Measurements from ENCODE around the gene SERPINC1.
A peak's percentile ranks its signal among the peaks of the same experiment; 100 is the strongest.

Gene SERPINC1

DNA sequence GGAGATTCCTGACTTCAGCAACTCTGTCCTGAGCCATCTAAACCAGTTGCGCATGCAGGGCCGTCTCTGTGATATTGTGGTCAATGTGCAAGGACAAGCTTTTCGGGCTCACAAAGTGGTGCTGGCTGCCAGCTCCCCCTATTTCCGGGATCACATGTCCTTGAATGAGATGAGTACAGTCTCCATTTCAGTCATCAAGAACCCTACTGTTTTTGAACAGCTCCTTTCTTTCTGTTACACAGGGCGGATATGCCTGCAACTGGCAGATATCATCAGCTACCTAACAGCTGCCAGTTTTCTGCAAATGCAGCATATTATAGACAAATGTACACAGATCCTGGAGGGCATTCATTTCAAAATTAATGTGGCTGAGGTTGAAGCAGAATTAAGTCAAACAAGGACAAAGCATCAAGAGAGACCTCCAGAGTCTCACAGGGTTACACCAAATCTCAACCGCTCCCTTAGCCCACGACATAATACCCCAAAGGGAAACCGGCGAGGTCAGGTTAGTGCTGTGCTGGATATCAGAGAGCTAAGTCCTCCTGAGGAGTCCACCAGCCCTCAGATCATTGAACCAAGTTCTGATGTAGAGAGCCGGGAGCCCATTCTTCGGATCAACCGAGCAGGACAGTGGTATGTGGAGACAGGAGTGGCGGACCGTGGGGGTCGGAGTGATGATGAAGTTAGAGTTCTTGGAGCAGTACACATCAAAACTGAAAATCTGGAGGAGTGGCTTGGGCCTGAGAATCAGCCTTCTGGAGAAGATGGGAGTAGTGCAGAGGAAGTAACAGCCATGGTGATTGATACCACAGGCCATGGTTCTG lies 46.7 kb downstream of the SERPINC1 start:
- no peak overlapping the region for H2AFZ ChIP-seq (ENCODE audit: low read length)
- H4K20me1 ChIP-seq (ENCODE audit: insufficient read depth, low read length) = no peaks in the 10 kb centered on the region
- H3K9me2 ChIP-seq (ENCODE audit: low read depth, low read length) = no peaks in the 10 kb centered on the region
- peak overlapping the region; percentile 77; the same call in 1 of the 2 replicates for H3K9ac ChIP-seq (ENCODE audit: low read length)
- peak overlapping the region; percentile 97 for H3K4me2 ChIP-seq (ENCODE audit: low read length)
- peaks cover 37% of the 10 kb centered on the region for H3K36me3 ChIP-seq (ENCODE audit: insufficient read depth, low read length)
- TF ChIP-seq EZH2 (IDR thresholded peaks at IDR 0.05; ENCODE audit: borderline replicate concordance, low read length) = no peak
- TF ChIP-seq, protein P1, sequence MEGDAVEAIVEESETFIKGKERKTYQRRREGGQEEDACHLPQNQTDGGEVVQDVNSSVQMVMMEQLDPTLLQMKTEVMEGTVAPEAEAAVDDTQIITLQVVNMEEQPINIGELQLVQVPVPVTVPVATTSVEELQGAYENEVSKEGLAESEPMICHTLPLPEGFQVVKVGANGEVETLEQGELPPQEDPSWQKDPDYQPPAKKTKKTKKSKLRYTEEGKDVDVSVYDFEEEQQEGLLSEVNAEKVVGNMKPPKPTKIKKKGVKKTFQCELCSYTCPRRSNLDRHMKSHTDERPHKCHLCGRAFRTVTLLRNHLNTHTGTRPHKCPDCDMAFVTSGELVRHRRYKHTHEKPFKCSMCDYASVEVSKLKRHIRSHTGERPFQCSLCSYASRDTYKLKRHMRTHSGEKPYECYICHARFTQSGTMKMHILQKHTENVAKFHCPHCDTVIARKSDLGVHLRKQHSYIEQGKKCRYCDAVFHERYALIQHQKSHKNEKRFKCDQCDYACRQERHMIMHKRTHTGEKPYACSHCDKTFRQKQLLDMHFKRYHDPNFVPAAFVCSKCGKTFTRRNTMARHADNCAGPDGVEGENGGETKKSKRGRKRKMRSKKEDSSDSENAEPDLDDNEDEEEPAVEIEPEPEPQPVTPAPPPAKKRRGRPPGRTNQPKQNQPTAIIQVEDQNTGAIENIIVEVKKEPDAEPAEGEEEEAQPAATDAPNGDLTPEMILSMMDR (IDR thresholded peaks at IDR 0.05; ENCODE audit: low read length) = no peak
- peaks cover 46% of the 10 kb centered on the region for H3K4me1 ChIP-seq (ENCODE audit: insufficient read depth, low read length, severe bottlenecking)
- H3K27ac ChIP-seq (ENCODE audit: low read depth, low read length, poor library complexity, severe bottlenecking) = peak overlapping the region; percentile 85
- H3K27me3 ChIP-seq (ENCODE audit: insufficient read depth, low read length) = no peaks in the 10 kb centered on the region
- peak overlapping the region; percentile 90 for H3K4me3 ChIP-seq (ENCODE audit: low read depth, low read length, poor library complexity, severe bottlenecking)
- no peaks in the 10 kb centered on the region for H3K9me3 ChIP-seq (ENCODE audit: low read length)
- peaks cover 21% of the 10 kb centered on the region for H3K79me2 ChIP-seq (ENCODE audit: insufficient read depth, low read length)
- H3F3A ChIP-seq (ENCODE audit: insufficient read depth, low read length) = peaks cover 13% of the 10 kb centered on the region; the same call in 1 of the 2 replicates

DNA sequence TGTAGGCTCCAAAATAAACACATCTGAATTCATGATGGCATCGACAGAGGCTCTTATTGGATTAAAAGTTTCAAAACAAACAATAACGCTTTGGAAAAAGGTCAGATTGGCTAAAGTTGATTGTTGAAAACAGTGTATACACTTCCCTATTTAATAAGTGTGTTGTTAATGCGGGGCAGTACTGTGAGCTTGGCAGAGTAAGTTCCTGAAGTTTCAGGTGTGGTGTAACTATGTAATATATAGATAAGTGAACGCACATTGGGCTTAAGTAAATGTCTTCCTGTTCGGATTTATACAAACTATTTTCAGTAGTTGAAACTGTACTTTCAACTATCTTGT lies 48.1 kb downstream of the SERPINC1 start:
- Histone ChIP-seq H3K4me3 (ENCODE audit: low read depth, low read length, poor library complexity, severe bottlenecking) (peak overlapping the region; percentile 90), H3K4me1 (ENCODE audit: insufficient read depth, low read length, severe bottlenecking) (peaks cover 61% of the 10 kb centered on the region), H3K9me2 (ENCODE audit: low read depth, low read length) (no peaks in the 10 kb centered on the region), H3K9ac (ENCODE audit: low read length) (peak overlapping the region; percentile 77), H3K27ac (ENCODE audit: low read depth, low read length, poor library complexity, severe bottlenecking) (peak overlapping the region; percentile 85), H3K36me3 (ENCODE audit: insufficient read depth, low read length) (peaks cover 46% of the 10 kb centered on the region), H3K9me3 (ENCODE audit: low read length) (no peaks in the 10 kb centered on the region), H3K79me2 (ENCODE audit: insufficient read depth, low read length) (peaks cover 21% of the 10 kb centered on the region), H2AFZ (ENCODE audit: low read length) (no peak overlapping the region), H3K27me3 (ENCODE audit: insufficient read depth, low read length) (no peaks in the 10 kb centered on the region), H4K20me1 (ENCODE audit: insufficient read depth, low read length) (no peaks in the 10 kb centered on the region), H3K4me2 (ENCODE audit: low read length) (peak overlapping the region; percentile 97), H3F3A (ENCODE audit: insufficient read depth, low read length) (peaks cover 22% of the 10 kb centered on the region; the same call in 1 of the 2 replicates)
- TF ChIP-seq, protein P1 (IDR thresholded peaks at IDR 0.05; ENCODE audit: low read length) = no peak
- TF ChIP-seq EZH2 (IDR thresholded peaks at IDR 0.05; ENCODE audit: borderline replicate concordance, low read length) = no peak

DNA sequence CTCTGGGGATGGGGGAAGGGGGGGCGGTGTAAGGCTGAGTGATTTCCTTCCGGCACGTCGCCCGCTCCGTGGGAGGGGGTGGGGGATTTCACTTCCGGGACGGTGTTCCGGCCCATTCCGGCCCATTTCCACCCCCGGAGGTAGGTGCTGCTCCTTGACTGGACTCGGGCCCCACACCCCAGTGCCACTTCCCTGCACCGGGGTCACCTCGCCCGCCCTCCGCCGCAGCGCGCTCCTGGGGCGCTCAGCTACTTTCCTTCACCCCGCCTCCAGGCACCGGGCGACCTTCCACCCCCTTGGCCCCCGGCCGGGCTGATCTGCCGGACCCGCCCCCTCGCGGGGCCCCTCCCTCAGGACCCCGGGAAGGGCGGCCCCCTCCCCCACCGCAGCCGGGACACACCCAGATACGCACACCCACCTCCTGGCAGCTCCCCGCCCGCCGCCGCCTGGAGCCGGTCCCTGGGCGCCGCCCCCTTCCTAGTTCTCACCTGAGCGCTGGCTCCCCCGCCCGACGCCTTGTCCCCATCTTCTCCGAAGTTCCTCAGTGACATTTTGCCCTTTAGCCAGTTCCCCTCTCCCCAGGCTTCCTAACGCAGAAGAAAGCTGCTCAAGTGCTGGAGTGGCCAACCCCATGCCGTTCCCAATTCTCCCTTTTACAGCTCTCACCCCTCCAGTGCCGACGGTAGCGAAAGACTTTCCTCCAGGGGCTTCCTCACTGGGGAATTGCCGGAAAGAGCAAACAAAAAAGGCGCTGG lies 48.7 kb downstream of the SERPINC1 start, which contains the start of gene ZBTB37:
Gene ZBTB37 (plus strand): TSS at position 115 of the 755 bp plus-strand sequence. CDS start 1,846 bp downstream, outside the sequence.
- Histone ChIP-seq H3K9me2 (ENCODE audit: low read depth, low read length) (no peaks in the 10 kb centered on the region), H3K79me2 (ENCODE audit: insufficient read depth, low read length) (peaks cover 21% of the 10 kb centered on the region), H3K4me2 (ENCODE audit: low read length) (peak within 1 kb of the TSS; percentile 97), H3K36me3 (ENCODE audit: insufficient read depth, low read length) (peaks cover 47% of the 10 kb centered on the region), H3K4me1 (ENCODE audit: insufficient read depth, low read length, severe bottlenecking) (peaks cover 64% of the 10 kb centered on the region), H3K27me3 (ENCODE audit: insufficient read depth, low read length) (no peaks in the 10 kb centered on the region), H2AFZ (ENCODE audit: low read length) (no peak within 1 kb of the TSS), H3K4me3 (ENCODE audit: low read depth, low read length, poor library complexity, severe bottlenecking) (peak within 1 kb of the TSS; percentile 90), H3K27ac (ENCODE audit: low read depth, low read length, poor library complexity, severe bottlenecking) (peak within 1 kb of the TSS; percentile 85), H3K9ac (ENCODE audit: low read length) (peak within 1 kb of the TSS; percentile 87), H3K9me3 (ENCODE audit: low read length) (no peaks in the 10 kb centered on the region), H3F3A (ENCODE audit: insufficient read depth, low read length) (peaks cover 28% of the 10 kb centered on the region; the same call in 1 of the 2 replicates), H4K20me1 (ENCODE audit: insufficient read depth, low read length) (no peaks in the 10 kb centered on the region)
- TF ChIP-seq EZH2 (IDR thresholded peaks at IDR 0.05; ENCODE audit: borderline replicate concordance, low read length) = no peak
- TF ChIP-seq, protein P1 (IDR thresholded peaks at IDR 0.05; ENCODE audit: low read length) = peak; percentile 11; the same call in 1 of the 2 replicates

Data from OCI-LY1 (cell line).